NCI-H1092 (cell line): Measurements from ENCODE around the gene CACNA1H.

ENCODE experiments used
- DNase-seq: peaks from one replicate; lab custom pipeline; 2025; lab: John Stamatoyannopoulos, UW

CACNA1H gene

GRCh38 chr16:1158456-1159324 is 5.8 kb downstream of the CACNA1H start:
- no peak for DNase-seq

GRCh38 chr16:1159325-1159972 is 6.5 kb downstream of the CACNA1H start:
- no peak for DNase-seq

GRCh38 chr16:1159973-1160772 is 7.3 kb downstream of the CACNA1H start:
- DNase-seq: peak; percentile 56

- DNase-seq: no peak
Measured at GRCh38 chr16:1160773-1161348, 8.0 kb downstream of the CACNA1H start.

GRCh38 chr16:1162701-1163566 is 10.0 kb downstream of the CACNA1H start:
- DNase-seq: no peak

- DNase-seq: no peak
Measured at GRCh38 chr16:1163567-1164055, 10.7 kb downstream of the CACNA1H start.

GRCh38 chr16:1164382-1164781 is 11.5 kb downstream of the CACNA1H start:
- no peak for DNase-seq

- no peak for DNase-seq
Measured at GRCh38 chr16:1164975-1165374, 12.1 kb downstream of the CACNA1H start.

- no peak for DNase-seq
Measured at GRCh38 chr16:1165511-1165910, 12.6 kb downstream of the CACNA1H start.

- DNase-seq: peak; percentile 78
Measured at GRCh38 chr16:1167276-1168107, 14.6 kb downstream of the CACNA1H start.

- no peak for DNase-seq
Measured at GRCh38 chr16:1168837-1169236, 15.9 kb downstream of the CACNA1H start.

- no peak for DNase-seq
Measured at GRCh38 chr16:1169285-1170075, 16.6 kb downstream of the CACNA1H start.

- DNase-seq: no peak
Measured at GRCh38 chr16:1170076-1170418, 17.1 kb downstream of the CACNA1H start.

- no peak for DNase-seq
Measured at GRCh38 chr16:1171001-1171400, 18.1 kb downstream of the CACNA1H start.

GRCh38 chr16:1171854-1172428 is 19.0 kb downstream of the CACNA1H start:
- no peak for DNase-seq

- no peak for DNase-seq
Measured at GRCh38 chr16:1172651-1173050, 19.7 kb downstream of the CACNA1H start.

GRCh38 chr16:1173788-1174451 is 21.0 kb downstream of the CACNA1H start:
- DNase-seq: no peak
